HepG2 (cell line): ENCODE data around the gene IPO13. TPM values are rescaled to one million over a fixed set of nuclear protein-coding genes. Genes with fewer than 3 reads are reported as not detected.

ENCODE experiments used
- AGO1 ChIP-seq: fragments of 200-400 bp; formaldehyde crosslinking; IDR thresholded peaks from 2 replicates; pipeline ENCODE4 v1.6.1; 2017; ENCODE audit warnings: mild to moderate bottlenecking, low read depth, low read length, moderate library complexity; ENCODE audit not compliant: poor library complexity, severe bottlenecking
- BORCS8-MEF2B ChIP-seq: sonication (generic); formaldehyde crosslinking; IDR thresholded peaks from 2 replicates; pipeline ENCODE4 v1.8.0; 2022; ENCODE audit warnings: mild to moderate bottlenecking, missing genetic modification reagents
- HOXA3 ChIP-seq: sonication (generic); formaldehyde crosslinking; IDR thresholded peaks from 2 replicates; pipeline ENCODE4 v1.5.0; 2020; ENCODE audit warnings: missing genetic modification reagents
- KDM1A ChIP-seq: IDR thresholded peaks from 2 replicates; pipeline ENCODE4 v1.6.1; 2016; ENCODE audit warnings: missing compliant biosample characterization
- MAZ ChIP-seq, 2 experiments: sonication (generic) in 1 of 2; formaldehyde crosslinking in 1 of 2; IDR thresholded peaks; 2 replicates each; pipeline versions ENCODE4 v1.5.0 to v1.6.1; 2012 to 2020; ENCODE audit warnings: low read depth in 2 of 2, mild to moderate bottlenecking in 2 of 2, borderline replicate concordance in 1 of 2, improper control_type of control experiment in 1 of 2, low read length in 1 of 2, missing genetic modification reagents in 1 of 2, moderate library complexity in 1 of 2
- RAD51 ChIP-seq: fragments of 450-650 bp; IDR thresholded peaks from 2 replicates; pipeline ENCODE4 v1.6.1; 2016; ENCODE audit warnings: borderline replicate concordance
- RBM39 ChIP-seq: fragments of 200-400 bp; formaldehyde crosslinking; IDR thresholded peaks from one replicate; pipeline ENCODE4 v1.6.1; 2018; ENCODE audit warnings: antibody characterized with exemption, mild to moderate bottlenecking, low read depth, low read length; ENCODE audit not compliant: poor library complexity, severe bottlenecking
- ZBTB21 ChIP-seq: sonication (generic); formaldehyde crosslinking; IDR thresholded peaks from 2 replicates; pipeline ENCODE4 v1.4.0; 2020; ENCODE audit warnings: missing genetic modification reagents
- ZNF292 ChIP-seq: sonication (generic); formaldehyde crosslinking; IDR thresholded peaks from 2 replicates; pipeline ENCODE4 v1.8.1; 2022; ENCODE audit warnings: mild to moderate bottlenecking, low read depth, missing genetic modification reagents, borderline replicate concordance
- ZNF546 ChIP-seq: sonication (generic); formaldehyde crosslinking; conservative IDR thresholded peaks from 2 replicates; pipeline ENCODE4 v1.8.1; 2023; ENCODE audit warnings: mild to moderate bottlenecking, missing genetic modification reagents
- ZNF556 ChIP-seq: sonication (generic); formaldehyde crosslinking; IDR thresholded peaks from 2 replicates; pipeline ENCODE4 v1.4.0; 2020; ENCODE audit warnings: mild to moderate bottlenecking, missing genetic modification reagents, borderline replicate concordance
- ZNF564 ChIP-seq: sonication (generic); formaldehyde crosslinking; IDR thresholded peaks from 2 replicates; pipeline ENCODE4 v1.8.1; 2023; ENCODE audit warnings: mild to moderate bottlenecking, missing genetic modification reagents
- polyA plus RNA-seq, 8 experiments: library from polyadenylated mRNA; depleted of rRNA in 3 of 8; stranded (reverse) in 7 of 8; unstranded in 1 of 8; fragments of >200 nt; fragmentation: Illumina TruSeq in 4 of 8; extraction: Trizol in 4 of 8; gene quantifications; 2 replicates each; pipeline versions ENCODE4 v1.2.1 to v1.2.3, GENCODE V29; 2011 to 2016; ENCODE audit warnings: low read depth in 4 of 8, missing spikeins in 1 of 8, mixed read lengths in 1 of 8; ENCODE audit not compliant: insufficient read depth in 1 of 8
- total RNA-seq, 5 experiments: library from RNA; depleted of rRNA; stranded (reverse); fragments of >200 nt; fragmentation: Illumina TruSeq; extraction: Trizol; gene quantifications; 2 replicates each; pipeline ENCODE4 v1.2.3, GENCODE V29; 2016; ENCODE audit warnings: low read depth in 1 of 5
- TF ChIP-seq, protein P1 (sequence below): sonication (generic); formaldehyde crosslinking; IDR thresholded peaks from 2 replicates; pipeline ENCODE4 v1.4.0; 2020; ENCODE audit warnings: mild to moderate bottlenecking, missing genetic modification reagents
- TF ChIP-seq, protein P2 (sequence below): sonication (generic); formaldehyde crosslinking; IDR thresholded peaks from 2 replicates; pipeline ENCODE4 v1.5.0; 2020; ENCODE audit warnings: missing genetic modification reagents
- TF ChIP-seq, protein P3 (sequence below): IDR thresholded peaks from 2 replicates; pipeline ENCODE4 v1.6.1; 2016; ENCODE audit warnings: missing biosample characterization, missing genetic modification reagents, low read depth
- TF ChIP-seq, protein P4 (sequence below): sonication (generic); formaldehyde crosslinking; IDR thresholded peaks from 2 replicates; pipeline ENCODE4 v1.5.1; 2020; ENCODE audit warnings: missing genetic modification reagents, mild to moderate bottlenecking, borderline replicate concordance
- TF ChIP-seq, protein P5 (sequence below): IDR thresholded peaks from 2 replicates; pipeline ENCODE4 v1.6.1; 2018; ENCODE audit warnings: missing genetic modification reagents

IPO13 gene
- total and polyA plus RNA-seq, 2 of the 13 experiments (the other 11 are each of a cell fraction or from before 2014, with no cell fraction given), result 12.9 to 15.6 TPM

DNA sequence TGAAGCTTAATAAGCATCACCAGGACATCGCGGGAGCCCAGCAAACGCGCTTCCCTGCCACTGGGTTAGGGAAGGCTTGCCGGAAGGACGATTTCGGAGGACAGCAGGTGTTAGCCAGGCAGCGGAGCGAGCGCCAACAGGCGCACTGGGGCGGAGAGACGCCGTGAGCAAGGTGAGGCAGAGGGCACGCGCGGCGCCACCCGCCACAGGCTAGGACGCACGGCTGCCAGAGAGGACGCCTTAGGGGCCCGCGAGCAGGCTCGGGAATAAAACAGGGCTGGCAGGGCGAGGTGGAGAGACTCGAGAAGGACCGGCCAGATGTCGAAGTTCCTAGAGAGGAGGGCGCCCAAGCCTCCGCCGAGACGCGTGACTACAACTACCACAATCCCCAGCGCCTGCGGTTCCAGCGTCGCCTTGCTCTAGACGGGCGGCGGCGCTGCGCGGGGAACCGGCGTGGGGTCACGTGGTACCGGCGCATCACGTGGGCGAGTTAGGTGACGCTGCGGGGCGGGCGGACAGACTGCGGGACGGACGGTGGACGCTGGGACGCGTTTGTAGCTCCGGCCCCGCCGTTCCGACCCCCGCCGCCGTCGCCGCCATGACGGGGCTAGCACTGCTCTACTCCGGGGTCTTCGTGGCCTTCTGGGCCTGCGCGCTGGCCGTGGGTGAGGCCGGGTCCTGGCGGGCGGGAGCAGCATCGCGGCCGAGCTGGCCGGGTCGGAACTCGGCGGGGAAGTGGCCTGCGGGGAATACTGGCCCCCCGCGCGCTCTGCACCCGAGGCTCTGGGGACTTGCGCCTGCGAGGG is 27.9 kb downstream of the IPO13 start, which contains the start of gene ATP6V0B (continued):
- TF ChIP-seq, protein P1, sequence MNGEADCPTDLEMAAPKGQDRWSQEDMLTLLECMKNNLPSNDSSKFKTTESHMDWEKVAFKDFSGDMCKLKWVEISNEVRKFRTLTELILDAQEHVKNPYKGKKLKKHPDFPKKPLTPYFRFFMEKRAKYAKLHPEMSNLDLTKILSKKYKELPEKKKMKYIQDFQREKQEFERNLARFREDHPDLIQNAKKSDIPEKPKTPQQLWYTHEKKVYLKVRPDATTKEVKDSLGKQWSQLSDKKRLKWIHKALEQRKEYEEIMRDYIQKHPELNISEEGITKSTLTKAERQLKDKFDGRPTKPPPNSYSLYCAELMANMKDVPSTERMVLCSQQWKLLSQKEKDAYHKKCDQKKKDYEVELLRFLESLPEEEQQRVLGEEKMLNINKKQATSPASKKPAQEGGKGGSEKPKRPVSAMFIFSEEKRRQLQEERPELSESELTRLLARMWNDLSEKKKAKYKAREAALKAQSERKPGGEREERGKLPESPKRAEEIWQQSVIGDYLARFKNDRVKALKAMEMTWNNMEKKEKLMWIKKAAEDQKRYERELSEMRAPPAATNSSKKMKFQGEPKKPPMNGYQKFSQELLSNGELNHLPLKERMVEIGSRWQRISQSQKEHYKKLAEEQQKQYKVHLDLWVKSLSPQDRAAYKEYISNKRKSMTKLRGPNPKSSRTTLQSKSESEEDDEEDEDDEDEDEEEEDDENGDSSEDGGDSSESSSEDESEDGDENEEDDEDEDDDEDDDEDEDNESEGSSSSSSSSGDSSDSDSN (CRISPR knock-in tag), result peak; percentile 81
- peak; percentile 18; the same call in 1 of the 2 replicates for TF ChIP-seq ZNF556
- TF ChIP-seq, protein P2, sequence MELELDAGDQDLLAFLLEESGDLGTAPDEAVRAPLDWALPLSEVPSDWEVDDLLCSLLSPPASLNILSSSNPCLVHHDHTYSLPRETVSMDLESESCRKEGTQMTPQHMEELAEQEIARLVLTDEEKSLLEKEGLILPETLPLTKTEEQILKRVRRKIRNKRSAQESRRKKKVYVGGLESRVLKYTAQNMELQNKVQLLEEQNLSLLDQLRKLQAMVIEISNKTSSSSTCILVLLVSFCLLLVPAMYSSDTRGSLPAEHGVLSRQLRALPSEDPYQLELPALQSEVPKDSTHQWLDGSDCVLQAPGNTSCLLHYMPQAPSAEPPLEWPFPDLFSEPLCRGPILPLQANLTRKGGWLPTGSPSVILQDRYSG (CRISPR knock-in tag), result 0 out of 2 replicates have a peak, but pooled peaks have one; percentile 48
- TF ChIP-seq RAD51, result peak; percentile 99
- peak; percentile 96 for TF ChIP-seq AGO1
- TF ChIP-seq ZNF546 (CRISPR knock-in tag), result peak; percentile 59; the same call in 1 of the 2 replicates
- TF ChIP-seq, protein P3, sequence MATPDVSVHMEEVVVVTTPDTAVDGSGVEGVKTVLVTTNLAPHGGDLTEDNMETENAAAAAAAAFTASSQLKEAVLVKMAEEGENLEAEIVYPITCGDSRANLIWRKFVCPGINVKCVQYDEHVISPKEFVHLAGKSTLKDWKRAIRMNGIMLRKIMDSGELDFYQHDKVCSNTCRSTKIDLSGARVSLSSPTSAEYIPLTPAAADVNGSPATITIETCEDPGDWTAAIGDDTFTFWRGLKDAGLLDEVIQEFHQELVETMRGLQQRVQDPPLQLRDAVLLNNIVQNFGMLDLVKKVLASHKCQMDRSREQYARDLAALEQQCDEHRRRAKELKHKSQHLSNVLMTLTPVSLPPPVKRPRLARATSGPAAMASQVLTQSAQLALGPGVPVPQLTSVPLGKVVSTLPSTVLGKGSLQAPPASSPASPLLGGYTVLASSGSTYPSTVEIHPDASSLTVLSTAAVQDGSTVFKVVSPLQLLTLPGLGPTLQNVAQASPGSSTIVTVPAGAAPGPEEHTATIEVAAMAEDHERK (CRISPR knock-in tag), result peak; percentile 97
- peak; percentile 54; the same call in 1 of the 2 replicates for TF ChIP-seq MAZ (IDR thresholded peaks at IDR 0.05; ENCODE audit: borderline replicate concordance, low read depth, low read length)
- TF ChIP-seq MAZ (CRISPR knock-in tag; IDR thresholded peaks at IDR 0.05; ENCODE audit: low read depth), result peak; percentile 73; the same call in 1 of the 2 replicates
- TF ChIP-seq HOXA3 (CRISPR knock-in tag), result peak; percentile 94
- peak; percentile 81 for TF ChIP-seq ZNF564 (CRISPR knock-in tag)
- no peak for TF ChIP-seq KDM1A (CRISPR knock-in tag)
- TF ChIP-seq BORCS8-MEF2B (CRISPR knock-in tag), result 0 out of 2 replicates have a peak, but pooled peaks have one; percentile 45
- 0 out of 2 replicates have a peak, but pooled peaks have one; percentile 19 for TF ChIP-seq ZBTB21
- TF ChIP-seq RBM39, result peak; percentile 84
- 0 out of 2 replicates have a peak, but pooled peaks have one; percentile 32 for TF ChIP-seq ZNF292 (CRISPR knock-in tag)
- TF ChIP-seq, protein P4, sequence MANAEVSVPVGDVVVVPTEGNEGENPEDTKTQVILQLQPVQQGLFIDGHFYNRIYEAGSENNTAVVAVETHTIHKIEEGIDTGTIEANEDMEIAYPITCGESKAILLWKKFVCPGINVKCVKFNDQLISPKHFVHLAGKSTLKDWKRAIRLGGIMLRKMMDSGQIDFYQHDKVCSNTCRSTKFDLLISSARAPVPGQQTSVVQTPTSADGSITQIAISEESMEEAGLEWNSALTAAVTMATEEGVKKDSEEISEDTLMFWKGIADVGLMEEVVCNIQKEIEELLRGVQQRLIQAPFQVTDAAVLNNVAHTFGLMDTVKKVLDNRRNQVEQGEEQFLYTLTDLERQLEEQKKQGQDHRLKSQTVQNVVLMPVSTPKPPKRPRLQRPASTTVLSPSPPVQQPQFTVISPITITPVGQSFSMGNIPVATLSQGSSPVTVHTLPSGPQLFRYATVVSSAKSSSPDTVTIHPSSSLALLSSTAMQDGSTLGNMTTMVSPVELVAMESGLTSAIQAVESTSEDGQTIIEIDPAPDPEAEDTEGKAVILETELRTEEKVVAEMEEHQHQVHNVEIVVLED (CRISPR knock-in tag), result peak; percentile 100
- TF ChIP-seq, protein P5, sequence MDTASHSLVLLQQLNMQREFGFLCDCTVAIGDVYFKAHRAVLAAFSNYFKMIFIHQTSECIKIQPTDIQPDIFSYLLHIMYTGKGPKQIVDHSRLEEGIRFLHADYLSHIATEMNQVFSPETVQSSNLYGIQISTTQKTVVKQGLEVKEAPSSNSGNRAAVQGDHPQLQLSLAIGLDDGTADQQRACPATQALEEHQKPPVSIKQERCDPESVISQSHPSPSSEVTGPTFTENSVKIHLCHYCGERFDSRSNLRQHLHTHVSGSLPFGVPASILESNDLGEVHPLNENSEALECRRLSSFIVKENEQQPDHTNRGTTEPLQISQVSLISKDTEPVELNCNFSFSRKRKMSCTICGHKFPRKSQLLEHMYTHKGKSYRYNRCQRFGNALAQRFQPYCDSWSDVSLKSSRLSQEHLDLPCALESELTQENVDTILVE (CRISPR knock-in tag), result peak; percentile 89
